ENCODE results near the gene TMEM94. TPM values are rescaled to one million over a fixed set of nuclear protein-coding genes. Genes with fewer than 3 reads are reported as not detected.

The TMEM94 gene
- total and polyA plus RNA-seq, 2 of the 8 experiments (the other 6 are each of a cell fraction or from before 2014, with no cell fraction given), result 54.8 to 69.9 TPM

- H3K18ac ChIP-seq (ENCODE audit: extremely low read depth, low read length), result no peak overlapping the region
- no peak overlapping the region; a peak in 1 of 7 replicates for H3K9ac ChIP-seq (replicated peaks in 1 of 4; ENCODE audit: extremely low read depth in 1 of 4, low read depth in 3 of 4, low read length in 3 of 4)
- no peak overlapping the region for H2BK20ac ChIP-seq (ENCODE audit: low read length)
- WGBS, 2 experiments (ENCODE audit: extremely low coverage in 1 of 2, insufficient coverage in 1 of 2, insufficient read length in 1 of 2, insufficient replicate concordance in 2 of 2, low coverage in 1 of 2, low lambda C conversion rate in 2 of 2, missing lambda C conversion rate in 1 of 2), result 85% methylated on average over 9 of the region's 9 CpGs; no CpG with 5 or more reads in 1 of the 2 experiments
- no peak overlapping the region for H4K8ac ChIP-seq (ENCODE audit: extremely low read depth, insufficient read depth, low read length)
- H2AK5ac ChIP-seq (ENCODE audit: low read depth, low read length), result 0 out of 2 replicates have a peak overlapping the region, but pooled peaks have one; percentile 65
- no peak overlapping the region for H3K56ac ChIP-seq (replicated peaks; ENCODE audit: insufficient read length, low read depth, low read length)
- CTCF ChIA-PET (ENCODE audit: partially characterized antibody), result interaction anchor here (0.6 to 2.2 kb wide), 5 partner anchors 9 to 73 kb away, joined by 3 to 7 read pairs (median 3); no protein-coding TSS in a partner anchor
- H4K20me1 ChIP-seq (replicated peaks in 1 of 2; ENCODE audit: control insufficient read depth in 1 of 2, insufficient read depth in 2 of 2, low read length in 2 of 2), result peaks cover 0 to 2% of the 10 kb centered on the region in 2 experiments
- H3K79me1 ChIP-seq (ENCODE audit: low read depth, low read length), result peaks cover 3% of the 10 kb centered on the region; the same call in 1 of the 2 replicates
- H3K4me3 ChIP-seq (ENCODE audit: extremely low read depth in 1 of 4, insufficient read depth in 2 of 4, low read depth in 3 of 4, low read length in 4 of 4), result no peak overlapping the region
- H3K4me1 ChIP-seq (replicated peaks in 1 of 4; ENCODE audit: control insufficient read depth in 3 of 4, insufficient read depth in 4 of 4, low read length in 3 of 4), result peaks cover 0 to 7% (median 4%) of the 10 kb centered on the region in 4 experiments; a peak in 6 of 7 replicates
- DNase-seq (ENCODE audit: low read depth in 1 of 2, low spot score in 2 of 2) (no peak), FAIRE-seq (no peak)
- POLR2A ChIA-PET (ENCODE audit: partially characterized antibody), result no interaction called here
- no peak overlapping the region for H3K4ac ChIP-seq (replicated peaks; ENCODE audit: insufficient read length, low read depth, low read length)
- H4K91ac ChIP-seq (replicated peaks; ENCODE audit: insufficient read length, low read length), result no peak overlapping the region
- H2BK15ac ChIP-seq (ENCODE audit: low read length), result no peak overlapping the region
- H3K4me2 ChIP-seq (ENCODE audit: insufficient read depth in 1 of 2, low read depth in 2 of 2, low read length in 2 of 2), result no peak overlapping the region
- no peak overlapping the region for H2AFZ ChIP-seq (ENCODE audit: low read length)
- H3K23ac ChIP-seq (ENCODE audit: insufficient read length), result no peak overlapping the region
- H3K14ac ChIP-seq (ENCODE audit: insufficient read length), result no peak overlapping the region
- H2BK12ac ChIP-seq (ENCODE audit: low read depth, low read length), result no peak overlapping the region
- H2BK120ac ChIP-seq (replicated peaks; ENCODE audit: low read depth, low read length), result no peak overlapping the region
- no peak overlapping the region for H4K5ac ChIP-seq (ENCODE audit: insufficient read length, low read depth, low read length)
- H3K9me3 ChIP-seq (ENCODE audit: insufficient read depth in 2 of 2, low read depth in 1 of 2, low read length in 1 of 2), result no peaks in the 10 kb centered on the region
- no peaks in the 10 kb centered on the region for H3K36me3 ChIP-seq (ENCODE audit: control insufficient read depth in 2 of 4, insufficient read depth in 4 of 4, low read length in 3 of 4)
- peaks cover 8% of the 10 kb centered on the region for H3K23me2 ChIP-seq (ENCODE audit: low read depth, low read length)
- no peaks in the 10 kb centered on the region; a peak in 2 of 4 replicates for H3K79me2 ChIP-seq (ENCODE audit: control insufficient read depth in 1 of 2, insufficient read depth in 2 of 2, low read length in 2 of 2)
- H3K27ac ChIP-seq (ENCODE audit: low read depth, low read length), result no peak overlapping the region
- no peak overlapping the region for H2BK5ac ChIP-seq (ENCODE audit: low read depth, low read length)
- no peaks in the 10 kb centered on the region for H3K27me3 ChIP-seq (replicated peaks in 1 of 4; ENCODE audit: control insufficient read depth in 3 of 4, extremely low read depth in 1 of 4, insufficient read depth in 3 of 4, low read length in 3 of 4)
- TF ChIP-seq BRCA1 (IDR thresholded peaks at IDR 0.05; ENCODE audit: low read depth, low read length) (no peak), SRF (IDR thresholded peaks at IDR 0.05; ENCODE audit: low read depth, low read length) (no peak), PHF8 (conservative IDR thresholded peaks at IDR 0.05; ENCODE audit: low read depth, low read length) (no peak), EZH2 (IDR thresholded peaks at IDR 0.05; ENCODE audit: low read depth, low read length, severe bottlenecking) (no peak), CEBPB (IDR thresholded peaks at IDR 0.05; ENCODE audit: low read depth, low read length) (no peak), EGR1 (IDR thresholded peaks at IDR 0.05; ENCODE audit: borderline replicate concordance, low read depth, low read length) (no peak), E2F6 (IDR thresholded peaks at IDR 0.05) (no peak), EP300 (IDR thresholded peaks at IDR 0.05; ENCODE audit: borderline replicate concordance in 1 of 2, low read depth in 2 of 2, low read length in 2 of 2) (no peak), CTBP2 (IDR thresholded peaks at IDR 0.05; ENCODE audit: borderline replicate concordance, insufficient read depth, insufficient read length, low read length) (no peak), GABPA (IDR thresholded peaks at IDR 0.05; ENCODE audit: borderline replicate concordance, insufficient read depth, low read length) (no peak), RNF2 (IDR thresholded peaks at IDR 0.05; ENCODE audit: borderline replicate concordance, low read depth, low read length, missing control alignments, poor library complexity, severe bottlenecking) (no peak)
Observed at GRCh38 chr17:75459590-75460267, 3.3 kb downstream of the TMEM94 start.

Measured in H1 (cell line).